ENCODE data around the gene OR51V1.
"Not testable (repeated sequence)": the region's sequence is repeated elsewhere in the genome, so short reads cannot be mapped to it uniquely, and the experiment has no call there.

DNA sequence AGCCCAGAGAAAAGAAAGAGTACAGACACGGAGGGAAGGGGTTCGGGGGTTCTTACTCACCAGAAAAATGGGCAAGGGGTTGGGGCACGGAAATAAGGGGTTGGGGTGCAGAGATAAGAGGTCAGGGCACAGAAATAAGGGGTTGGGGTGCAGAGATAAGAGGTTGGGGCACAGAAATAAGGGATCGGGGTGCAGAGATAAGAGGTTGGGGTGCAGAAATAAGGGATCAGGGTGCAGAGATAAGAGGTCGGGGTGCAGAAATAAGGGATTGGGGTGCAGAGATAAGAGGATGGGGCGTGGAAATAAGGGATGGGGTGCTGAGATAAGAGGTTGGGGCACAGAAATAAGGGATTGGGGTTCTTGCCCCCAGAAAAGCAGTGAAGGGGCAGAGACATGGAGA is 35.7 kb downstream of the OR51V1 start:
- TF ChIP-seq EP300, POLR2A (IDR thresholded peaks at IDR 0.05): not testable (repeated sequence)
- TF ChIP-seq, protein P1, sequence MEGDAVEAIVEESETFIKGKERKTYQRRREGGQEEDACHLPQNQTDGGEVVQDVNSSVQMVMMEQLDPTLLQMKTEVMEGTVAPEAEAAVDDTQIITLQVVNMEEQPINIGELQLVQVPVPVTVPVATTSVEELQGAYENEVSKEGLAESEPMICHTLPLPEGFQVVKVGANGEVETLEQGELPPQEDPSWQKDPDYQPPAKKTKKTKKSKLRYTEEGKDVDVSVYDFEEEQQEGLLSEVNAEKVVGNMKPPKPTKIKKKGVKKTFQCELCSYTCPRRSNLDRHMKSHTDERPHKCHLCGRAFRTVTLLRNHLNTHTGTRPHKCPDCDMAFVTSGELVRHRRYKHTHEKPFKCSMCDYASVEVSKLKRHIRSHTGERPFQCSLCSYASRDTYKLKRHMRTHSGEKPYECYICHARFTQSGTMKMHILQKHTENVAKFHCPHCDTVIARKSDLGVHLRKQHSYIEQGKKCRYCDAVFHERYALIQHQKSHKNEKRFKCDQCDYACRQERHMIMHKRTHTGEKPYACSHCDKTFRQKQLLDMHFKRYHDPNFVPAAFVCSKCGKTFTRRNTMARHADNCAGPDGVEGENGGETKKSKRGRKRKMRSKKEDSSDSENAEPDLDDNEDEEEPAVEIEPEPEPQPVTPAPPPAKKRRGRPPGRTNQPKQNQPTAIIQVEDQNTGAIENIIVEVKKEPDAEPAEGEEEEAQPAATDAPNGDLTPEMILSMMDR (IDR thresholded peaks at IDR 0.05) = not testable (repeated sequence)
